HUES64 (cell line): ENCODE results near the gene ACP7.
"Not testable (repeated sequence)": the region's sequence is repeated elsewhere in the genome, so short reads cannot be mapped to it uniquely, and the experiment has no call there.

Experiments used
- H3K27ac ChIP-seq: 2 replicates; pipeline ENCODE4 v1.7.0; 2013; ENCODE audit warnings: low read depth, low read length, inconsistent platforms
- H3K27me3 ChIP-seq: 2 replicates; pipeline ENCODE4 v1.6.1; 2013; ENCODE audit warnings: mild to moderate bottlenecking, low read length; ENCODE audit not compliant: insufficient read depth
- H3K36me3 ChIP-seq: 2 replicates; pipeline ENCODE4 v1.6.1; 2013; ENCODE audit warnings: mild to moderate bottlenecking, low read length; ENCODE audit not compliant: insufficient read depth
- H3K4me1 ChIP-seq: 2 replicates; pipeline ENCODE4 v1.6.1; 2013; ENCODE audit warnings: mild to moderate bottlenecking, low read length, moderate library complexity; ENCODE audit not compliant: insufficient read depth
- H3K4me3 ChIP-seq: 2 replicates; pipeline ENCODE4 v1.5.1; 2013; ENCODE audit warnings: mild to moderate bottlenecking, low read length, moderate library complexity
- H3K9ac ChIP-seq: 2 replicates; pipeline ENCODE4 v1.6.1; 2013; ENCODE audit warnings: mild to moderate bottlenecking, low read depth, low read length
- H3K9me3 ChIP-seq: 2 replicates; pipeline ENCODE4 v1.6.1; 2013; ENCODE audit warnings: low read depth, low read length; ENCODE audit not compliant: insufficient read depth
- WGBS: fragments of 150-250, 120-280 bp; methylation state at CpG from one replicate; pipeline ENCODE4 v1.1.7; 2013; ENCODE audit warnings: missing lambda C conversion rate; 5-methylcytosine and 5-hydroxymethylcytosine counted together

Gene ACP7

DNA sequence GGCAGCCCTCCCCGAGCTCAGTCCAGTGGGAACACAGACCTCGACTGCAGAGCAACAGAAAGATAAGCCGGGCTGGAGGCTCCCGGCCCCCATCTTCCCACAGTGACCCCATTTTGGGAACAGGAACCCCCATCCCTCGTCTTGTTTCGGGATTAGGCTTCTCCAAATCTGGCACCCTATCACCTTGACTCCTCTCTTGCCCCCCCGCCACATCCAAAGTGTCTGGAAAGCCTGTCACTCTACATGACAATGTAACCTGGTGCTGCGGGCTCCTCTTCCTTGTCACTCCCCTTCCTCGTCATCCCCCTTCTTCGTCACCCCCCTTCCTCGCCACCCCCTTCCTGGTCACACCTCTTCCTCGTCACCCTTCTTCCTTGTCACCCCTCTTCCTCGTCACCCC is 51.5 kb downstream of the ACP7 start:
- Histone ChIP-seq H3K9ac (no peak overlapping the region), H3K36me3 (no peaks in the 10 kb centered on the region), H3K27me3 (no peaks in the 10 kb centered on the region), H3K4me3 (no peak overlapping the region), H3K9me3 (no peaks in the 10 kb centered on the region), H3K4me1 (peaks cover 64% of the 10 kb centered on the region), H3K27ac (no peak overlapping the region)
- 63% methylated on average over 13 of the region's 13 CpGs for WGBS

DNA sequence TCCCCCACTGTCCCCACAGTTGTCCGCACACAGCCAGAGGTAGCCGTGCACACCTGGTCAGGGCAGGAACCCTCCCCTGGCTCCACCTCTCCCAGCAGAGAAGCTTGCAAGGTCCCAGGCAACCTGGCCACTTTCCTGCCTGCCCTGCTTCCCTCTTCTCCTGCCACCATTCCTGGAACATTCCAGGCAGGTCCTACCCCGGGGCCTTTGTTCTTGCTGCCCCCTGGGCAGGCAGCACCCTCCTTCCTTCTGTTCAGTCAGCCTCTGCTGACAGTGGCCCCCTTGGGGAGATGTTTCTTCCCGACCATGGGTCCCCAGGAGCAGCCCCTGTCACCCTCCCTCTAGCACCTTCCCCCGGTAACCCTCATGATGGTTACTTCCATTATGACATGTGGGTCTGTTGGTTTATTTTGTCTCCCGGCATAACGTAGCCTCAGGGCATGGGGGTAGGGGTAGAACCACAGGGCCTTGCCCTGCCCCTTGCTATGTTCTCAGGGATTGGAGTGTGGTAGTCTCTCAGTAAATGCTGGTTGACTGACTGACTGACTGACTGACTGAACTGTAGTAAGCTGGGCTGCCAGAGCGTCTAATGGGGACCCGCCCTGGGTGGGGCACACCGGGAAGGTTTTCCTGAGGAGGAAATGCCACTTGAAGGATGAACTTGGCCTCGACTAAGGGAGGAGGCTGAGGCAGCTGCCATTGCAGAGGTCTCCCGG is 52.2 kb downstream of the ACP7 start:
- Histone ChIP-seq H3K27ac (no peak overlapping the region), H3K9me3 (no peaks in the 10 kb centered on the region), H3K4me1 (peaks cover 64% of the 10 kb centered on the region), H3K9ac (no peak overlapping the region; the same call in 1 of the 2 replicates), H3K36me3 (no peaks in the 10 kb centered on the region), H3K4me3 (no peak overlapping the region), H3K27me3 (no peaks in the 10 kb centered on the region)
- 82% methylated on average over 12 of the region's 12 CpGs for WGBS

- Histone ChIP-seq H3K36me3 (no peaks in the 10 kb centered on the region), H3K4me1 (peaks cover 58% of the 10 kb centered on the region), H3K4me3 (no peak overlapping the region), H3K9ac (no peak overlapping the region), H3K9me3 (no peaks in the 10 kb centered on the region), H3K27ac (no peak overlapping the region), H3K27me3 (no peaks in the 10 kb centered on the region)
- 92% methylated on average over 12 of the region's 12 CpGs for WGBS
Measured at GRCh38 chr19:39137131-39137530, 53.0 kb downstream of the ACP7 start.

- peak overlapping the region; percentile 77 for H3K27ac ChIP-seq
- 0 out of 2 replicates have a peak overlapping the region, but pooled peaks have one; percentile 2 for H3K9ac ChIP-seq
- H3K9me3 ChIP-seq, result no peaks in the 10 kb centered on the region
- H3K36me3 ChIP-seq, result no peaks in the 10 kb centered on the region
- no peak overlapping the region for H3K4me3 ChIP-seq
- H3K27me3 ChIP-seq, result no peaks in the 10 kb centered on the region
- 86% methylated on average over 20 of the region's 20 CpGs for WGBS
- peaks cover 51% of the 10 kb centered on the region for H3K4me1 ChIP-seq
Measured at GRCh38 chr19:39138221-39139211, 54.3 kb downstream of the ACP7 start.

- Histone ChIP-seq H3K4me3 (no peak overlapping the region), H3K27me3 (no peaks in the 10 kb centered on the region), H3K9ac (0 out of 2 replicates have a peak overlapping the region, but pooled peaks have one; percentile 2), H3K9me3 (no peaks in the 10 kb centered on the region), H3K4me1 (peaks cover 48% of the 10 kb centered on the region), H3K27ac (peak overlapping the region; percentile 77), H3K36me3 (no peaks in the 10 kb centered on the region)
- WGBS, result 53% methylated on average over 8 of the region's 8 CpGs
Measured at GRCh38 chr19:39139305-39139874, 55.2 kb downstream of the ACP7 start.

- peak overlapping the region; percentile 55 for H3K27ac ChIP-seq
- H3K4me1 ChIP-seq, result peaks cover 51% of the 10 kb centered on the region
- H3K27me3 ChIP-seq, result no peaks in the 10 kb centered on the region
- no peak overlapping the region for H3K9ac ChIP-seq
- H3K4me3 ChIP-seq, result no peak overlapping the region
- no peaks in the 10 kb centered on the region for H3K9me3 ChIP-seq
- WGBS, result 72% methylated on average over 7 of the region's 7 CpGs
- H3K36me3 ChIP-seq, result no peaks in the 10 kb centered on the region
Measured at GRCh38 chr19:39139971-39140453, 55.8 kb downstream of the ACP7 start.

DNA sequence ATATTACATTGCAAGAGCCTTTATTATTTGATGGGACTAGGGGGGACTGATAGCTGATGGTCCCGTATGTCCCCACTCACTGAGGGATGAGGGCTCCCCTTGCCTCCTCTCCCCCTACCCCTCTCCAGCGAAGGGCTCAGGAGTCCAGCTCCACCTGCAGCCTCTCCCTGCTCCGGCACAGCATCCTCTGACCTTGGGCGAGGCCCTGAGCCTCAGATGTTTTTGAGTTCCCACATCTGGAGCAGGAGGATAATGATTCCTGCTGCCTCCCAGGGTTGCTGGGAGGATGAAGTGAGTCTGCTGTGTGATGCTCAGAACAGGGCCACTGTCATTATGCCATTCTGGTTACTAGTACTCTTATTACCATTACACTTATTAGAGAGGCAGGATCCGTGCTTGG is 56.4 kb downstream of the ACP7 start:
- WGBS, result 64% methylated on average over 4 of the region's 5 CpGs
- Histone ChIP-seq H3K4me1 (peaks cover 55% of the 10 kb centered on the region), H3K27me3 (no peaks in the 10 kb centered on the region), H3K27ac (peak overlapping the region; percentile 27; the same call in 1 of the 2 replicates), H3K4me3 (no peak overlapping the region), H3K9ac (no peak overlapping the region), H3K9me3 (no peaks in the 10 kb centered on the region), H3K36me3 (no peaks in the 10 kb centered on the region)

DNA sequence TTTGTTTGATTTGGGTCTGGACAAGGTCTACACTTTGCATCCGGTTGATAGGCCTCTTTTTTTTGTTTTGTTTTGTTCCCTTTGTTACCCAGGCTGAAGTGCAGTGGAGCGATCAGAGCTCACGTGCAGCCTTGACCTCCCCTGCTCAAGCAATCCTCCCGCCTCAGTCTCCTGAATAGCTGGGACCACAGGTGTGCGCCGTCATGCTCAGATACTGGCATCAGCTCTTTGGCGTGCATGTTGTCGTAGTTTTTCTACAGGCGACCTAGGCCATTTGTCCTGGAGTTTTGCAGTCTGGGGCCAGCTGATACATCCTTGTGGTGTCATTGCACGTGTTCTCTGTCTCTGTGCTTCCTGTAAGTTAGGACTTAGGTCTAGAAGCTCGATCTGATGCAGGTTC is 57.8 kb downstream of the ACP7 start:
- Histone ChIP-seq H3K4me3 (no peak overlapping the region), H3K9ac (no peak overlapping the region), H3K27me3 (no peaks in the 10 kb centered on the region), H3K4me1 (peaks cover 60% of the 10 kb centered on the region), H3K27ac (no peak overlapping the region), H3K9me3 (no peaks in the 10 kb centered on the region), H3K36me3 (no peaks in the 10 kb centered on the region)
- WGBS, result 83% methylated on average over 11 of the region's 11 CpGs

DNA sequence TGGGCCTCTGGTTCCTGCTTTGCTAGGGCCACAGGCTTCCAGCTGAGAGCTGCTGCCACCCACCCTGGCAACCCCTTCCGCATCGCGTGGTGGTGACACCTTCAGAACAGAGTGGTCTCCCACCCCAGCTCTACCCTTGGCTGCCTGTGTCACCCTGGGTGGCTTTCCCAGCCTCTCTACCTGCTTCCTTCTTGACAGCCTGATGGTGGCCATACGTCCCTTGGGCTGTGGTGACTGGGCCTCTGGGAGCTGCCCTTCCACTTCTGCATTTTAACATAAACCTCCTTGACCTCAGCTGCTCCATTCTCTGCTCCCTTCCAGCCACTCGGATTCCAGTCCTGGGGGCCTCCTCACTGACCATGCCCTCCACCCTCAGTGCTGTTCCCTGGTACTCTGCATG is 58.5 kb downstream of the ACP7 start:
- WGBS, result 91% methylated on average over 5 of the region's 5 CpGs
- H3K9ac ChIP-seq, result no peak overlapping the region

GRCh38 chr19:39143757-39144289 is 59.7 kb downstream of the ACP7 start:
- not testable (repeated sequence) for H3K9me3 ChIP-seq, H3K4me3 ChIP-seq, H3K27me3 ChIP-seq, H3K27ac ChIP-seq, H3K9ac ChIP-seq, H3K36me3 ChIP-seq
- peaks cover 55% of the 10 kb centered on the region for H3K4me1 ChIP-seq
- 86% methylated on average over 5 of the region's 5 CpGs for WGBS

More for the DNA sequence above, 58.5 kb downstream of the ACP7 start:
- H3K9me3 ChIP-seq, result no peaks in the 10 kb centered on the region
- H3K36me3 ChIP-seq, result no peaks in the 10 kb centered on the region
- no peak overlapping the region for H3K4me3 ChIP-seq
- no peak overlapping the region for H3K27ac ChIP-seq
- H3K4me1 ChIP-seq, result peaks cover 62% of the 10 kb centered on the region
- H3K27me3 ChIP-seq, result no peaks in the 10 kb centered on the region
